Immature natural killer cell (primary cell): ENCODE results near the gene PON3. TPM values are rescaled to one million over a fixed set of nuclear protein-coding genes. Genes with fewer than 3 reads are reported as not detected.
"Not testable (repeated sequence)": the region's sequence is repeated elsewhere in the genome, so short reads cannot be mapped to it uniquely, and the experiment has no call there.

Source experiments
- DNase-seq, 3 donors: peaks; one replicate each; pipeline ENCODE4 v3.0.0; 2022; ENCODE audit warnings: mixed read lengths in 1 of 3
- H3K27ac Mint-ChIP-seq, 6 donors: one replicate each; pipeline ENCODE4 v1.8.0; 2020; ENCODE audit warnings: mixed read lengths in 6 of 6, mild to moderate bottlenecking in 5 of 6, inconsistent platforms in 4 of 6, moderate library complexity in 3 of 6
- H3K27me3 Mint-ChIP-seq, 3 donors: one replicate each; pipeline ENCODE4 v1.8.0; 2020 to 2021; ENCODE audit warnings: low read depth in 3 of 3, mild to moderate bottlenecking in 3 of 3, mixed read lengths in 3 of 3, moderate library complexity in 3 of 3, inconsistent platforms in 1 of 3
- H3K36me3 Mint-ChIP-seq, 3 donors: one replicate each; pipeline ENCODE4 v1.8.0; 2020; ENCODE audit warnings: mixed read lengths in 3 of 3, inconsistent platforms in 2 of 3, mild to moderate bottlenecking in 2 of 3
- H3K4me1 Mint-ChIP-seq, 2 donors: one replicate each; pipeline ENCODE4 v1.8.0; 2020; ENCODE audit warnings: inconsistent platforms in 2 of 2, mild to moderate bottlenecking in 2 of 2, mixed read lengths in 2 of 2, moderate library complexity in 1 of 2
- H3K4me3 Mint-ChIP-seq, 5 donors: one replicate each; pipeline ENCODE4 v1.8.0; 2020; ENCODE audit warnings: mild to moderate bottlenecking in 5 of 5, mixed read lengths in 5 of 5, inconsistent platforms in 3 of 5, moderate library complexity in 3 of 5
- H3K9me3 Mint-ChIP-seq, 6 donors: one replicate each; pipeline ENCODE4 v1.8.0; 2020; ENCODE audit warnings: mild to moderate bottlenecking in 6 of 6, mixed read lengths in 6 of 6, inconsistent platforms in 4 of 6, moderate library complexity in 3 of 6
- polyA plus RNA-seq, 3 donors: library from polyadenylated mRNA; unstranded; fragments of 300-500 nt; fragmentation: Illumina TruSeq; gene quantifications; one replicate each; pipeline ENCODE4 v1.2.3, GENCODE V29; 2021

The PON3 gene
- polyA plus RNA-seq, 3 donors from 2014 or later: 0.39 TPM; not detected in 2

- no peak overlapping the region for H3K27ac Mint-ChIP-seq
- H3K27me3 Mint-ChIP-seq: peaks cover 0 to 5% (median 0%) of the 10 kb centered on the region in 3 donors
- no peaks in the 10 kb centered on the region for H3K9me3 Mint-ChIP-seq
- H3K4me1 Mint-ChIP-seq: no peaks in the 10 kb centered on the region
- H3K36me3 Mint-ChIP-seq: peaks cover 11 to 28% (median 25%) of the 10 kb centered on the region in 3 donors
- no peak overlapping the region for H3K4me3 Mint-ChIP-seq
- no peak for DNase-seq
Observed at GRCh38 chr7:95404316-95404865, 8.2 kb upstream of the PON3 start.

GRCh38 chr7:95398155-95398940 lies 2.2 kb upstream of the PON3 start:
- H3K9me3 Mint-ChIP-seq: peaks cover 0 to 2% (median 0%) of the 10 kb centered on the region in 6 donors
- peaks cover 10 to 11% of the 10 kb centered on the region in 2 donors for H3K4me1 Mint-ChIP-seq
- no peak overlapping the region for H3K27ac Mint-ChIP-seq
- H3K27me3 Mint-ChIP-seq: peaks cover 2 to 14% (median 10%) of the 10 kb centered on the region in 3 donors
- no peaks in the 10 kb centered on the region for H3K36me3 Mint-ChIP-seq
- DNase-seq: no peak
- H3K4me3 Mint-ChIP-seq: no peak overlapping the region

GRCh38 chr7:95397381-95397780 lies 1.2 kb upstream of the PON3 start:
- H3K36me3 Mint-ChIP-seq: no peaks in the 10 kb centered on the region
- peaks cover 10 to 11% of the 10 kb centered on the region in 2 donors for H3K4me1 Mint-ChIP-seq
- H3K27ac Mint-ChIP-seq: no peak overlapping the region
- no peak for DNase-seq
- peaks cover 0 to 2% (median 0%) of the 10 kb centered on the region in 6 donors for H3K9me3 Mint-ChIP-seq
- H3K27me3 Mint-ChIP-seq: peaks cover 2 to 14% (median 13%) of the 10 kb centered on the region in 3 donors
- H3K4me3 Mint-ChIP-seq: peak overlapping the region in 4 of 5 donors; percentile 4 to 58 (median 42)

- H3K4me3 Mint-ChIP-seq: peak overlapping the region; percentile 56 to 80 (median 67)
- H3K27ac Mint-ChIP-seq: no peak overlapping the region
- peaks cover 0 to 3% (median 0%) of the 10 kb centered on the region in 6 donors for H3K9me3 Mint-ChIP-seq
- no peak for DNase-seq
- H3K27me3 Mint-ChIP-seq: peaks cover 2 to 16% (median 13%) of the 10 kb centered on the region in 3 donors
- peaks cover 10 to 11% of the 10 kb centered on the region in 2 donors for H3K4me1 Mint-ChIP-seq
- H3K36me3 Mint-ChIP-seq: no peaks in the 10 kb centered on the region
Observed at GRCh38 chr7:95395755-95396135, 430 bp downstream of the PON3 start.

GRCh38 chr7:95394370-95394769 lies 1.8 kb downstream of the PON3 start:
- H3K27me3 Mint-ChIP-seq: peaks cover 2 to 16% (median 15%) of the 10 kb centered on the region in 3 donors
- no peak overlapping the region for H3K27ac Mint-ChIP-seq
- no peak overlapping the region for H3K4me3 Mint-ChIP-seq
- peaks cover 0 to 3% (median 0%) of the 10 kb centered on the region in 6 donors for H3K9me3 Mint-ChIP-seq
- no peaks in the 10 kb centered on the region for H3K36me3 Mint-ChIP-seq
- H3K4me1 Mint-ChIP-seq: peaks cover 10 to 11% of the 10 kb centered on the region in 2 donors
- DNase-seq: no peak

- Mint-ChIP-seq H3K4me1 (peaks cover 8 to 9% of the 10 kb centered on the region in 2 donors), H3K4me3 (no peak overlapping the region), H3K27ac (no peak overlapping the region), H3K36me3 (no peaks in the 10 kb centered on the region), H3K9me3 (peaks cover 0 to 7% (median 0%) of the 10 kb centered on the region in 6 donors), H3K27me3 (peaks cover 2 to 12% (median 8%) of the 10 kb centered on the region in 3 donors)
- no peak for DNase-seq
Observed at GRCh38 chr7:95391761-95392160, 4.4 kb downstream of the PON3 start.

- Mint-ChIP-seq H3K27me3 (peaks cover 2 to 10% (median 9%) of the 10 kb centered on the region in 3 donors), H3K4me3 (no peak overlapping the region), H3K36me3 (no peaks in the 10 kb centered on the region), H3K27ac (no peak overlapping the region), H3K9me3 (peaks cover 0 to 7% (median 0%) of the 10 kb centered on the region in 6 donors), H3K4me1 (no peaks in the 10 kb centered on the region)
- DNase-seq: no peak
Observed at GRCh38 chr7:95389516-95389915, 6.7 kb downstream of the PON3 start.

GRCh38 chr7:95379457-95379856 lies 16.7 kb downstream of the PON3 start:
- H3K9me3 Mint-ChIP-seq, H3K36me3 Mint-ChIP-seq, H3K4me1 Mint-ChIP-seq, H3K27ac Mint-ChIP-seq, H3K27me3 Mint-ChIP-seq, H3K4me3 Mint-ChIP-seq, DNase-seq: not testable (repeated sequence)

GRCh38 chr7:95376632-95377400 lies 19.4 kb downstream of the PON3 start:
- no peak for DNase-seq
- Mint-ChIP-seq H3K4me3 (no peak overlapping the region), H3K9me3 (peaks cover 0 to 6% (median under 1%) of the 10 kb centered on the region in 6 donors)

GRCh38 chr7:95375591-95376257 lies 20.5 kb downstream of the PON3 start:
- Mint-ChIP-seq H3K9me3 (peaks cover 0 to 4% (median 0%) of the 10 kb centered on the region in 6 donors), H3K27ac (no peak overlapping the region), H3K36me3 (peaks cover 0 to 3% (median 0%) of the 10 kb centered on the region in 3 donors), H3K4me1 (no peaks in the 10 kb centered on the region), H3K4me3 (no peak overlapping the region), H3K27me3 (peaks cover 0 to 2% (median 0%) of the 10 kb centered on the region in 3 donors)
- no peak for DNase-seq

More at GRCh38 chr7:95376632-95377400, 19.4 kb downstream of the PON3 start:
- H3K27me3 Mint-ChIP-seq: peaks cover 0 to 2% (median 1%) of the 10 kb centered on the region in 3 donors
- peaks cover 0 to 3% (median 0%) of the 10 kb centered on the region in 3 donors for H3K36me3 Mint-ChIP-seq
- H3K4me1 Mint-ChIP-seq: no peaks in the 10 kb centered on the region
- H3K27ac Mint-ChIP-seq: no peak overlapping the region

GRCh38 chr7:95373323-95373722 lies 22.9 kb downstream of the PON3 start:
- H3K27ac Mint-ChIP-seq: no peak overlapping the region
- peaks cover 0 to 4% (median 0%) of the 10 kb centered on the region in 6 donors for H3K9me3 Mint-ChIP-seq
- H3K27me3 Mint-ChIP-seq: peaks cover 0 to 2% (median 2%) of the 10 kb centered on the region in 3 donors
- no peak overlapping the region for H3K4me3 Mint-ChIP-seq
- H3K4me1 Mint-ChIP-seq: no peaks in the 10 kb centered on the region
- no peak for DNase-seq
- peaks cover 0 to 3% (median 0%) of the 10 kb centered on the region in 3 donors for H3K36me3 Mint-ChIP-seq

GRCh38 chr7:95368235-95368634 lies 27.9 kb downstream of the PON3 start:
- Mint-ChIP-seq H3K36me3 (no peaks in the 10 kb centered on the region), H3K4me3 (no peak overlapping the region), H3K27ac (no peak overlapping the region), H3K9me3 (no peaks in the 10 kb centered on the region), H3K27me3 (peaks cover 0 to 5% (median 2%) of the 10 kb centered on the region in 3 donors), H3K4me1 (no peaks in the 10 kb centered on the region)
- DNase-seq: no peak

- Mint-ChIP-seq H3K36me3 (no peaks in the 10 kb centered on the region), H3K4me1 (no peaks in the 10 kb centered on the region), H3K27me3 (peaks cover 0 to 5% (median 2%) of the 10 kb centered on the region in 3 donors), H3K4me3 (no peak overlapping the region), H3K9me3 (no peaks in the 10 kb centered on the region), H3K27ac (no peak overlapping the region)
- DNase-seq: no peak
Observed at GRCh38 chr7:95367606-95368005, 28.6 kb downstream of the PON3 start.
